Middle frontal gyrus (tissue), 1 donor: ENCODE results near the gene WDR45B.

Experiments used
- DNase-seq: peaks from one replicate; pipeline ENCODE4 v3.0.0-alpha.2; 2015; ENCODE audit warnings: low spot score; ENCODE audit errors: extremely low spot score

The WDR45B gene

DNA sequence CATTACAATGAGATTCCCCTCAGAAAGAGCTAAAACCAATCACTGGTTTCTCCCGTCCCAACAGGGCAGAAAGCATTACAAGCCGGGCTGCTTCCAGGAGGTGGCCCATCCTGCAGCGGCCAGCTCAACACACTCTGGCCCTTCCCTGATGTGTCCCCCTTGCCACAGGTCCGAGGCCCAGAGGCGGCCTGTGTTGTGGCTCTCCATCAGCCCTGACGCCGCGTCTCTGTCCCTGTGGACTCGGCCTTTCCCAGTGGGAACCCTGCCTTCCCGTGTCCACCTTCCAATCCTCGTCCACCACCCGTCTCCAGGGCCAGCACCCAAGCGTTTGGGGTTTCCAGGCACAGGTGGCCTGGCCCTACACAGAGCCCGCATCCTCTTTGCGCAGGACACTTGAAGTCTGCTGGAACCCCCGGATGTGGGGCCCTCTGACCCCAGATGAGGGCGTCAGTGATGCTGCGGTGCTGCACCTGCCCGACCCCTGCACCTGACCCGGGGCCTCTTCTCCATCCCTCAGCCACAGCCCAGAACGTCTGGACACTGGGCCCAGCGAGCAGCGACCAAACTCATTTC is 29.2 kb upstream of the WDR45B start:
- DNase-seq = no peak

DNA sequence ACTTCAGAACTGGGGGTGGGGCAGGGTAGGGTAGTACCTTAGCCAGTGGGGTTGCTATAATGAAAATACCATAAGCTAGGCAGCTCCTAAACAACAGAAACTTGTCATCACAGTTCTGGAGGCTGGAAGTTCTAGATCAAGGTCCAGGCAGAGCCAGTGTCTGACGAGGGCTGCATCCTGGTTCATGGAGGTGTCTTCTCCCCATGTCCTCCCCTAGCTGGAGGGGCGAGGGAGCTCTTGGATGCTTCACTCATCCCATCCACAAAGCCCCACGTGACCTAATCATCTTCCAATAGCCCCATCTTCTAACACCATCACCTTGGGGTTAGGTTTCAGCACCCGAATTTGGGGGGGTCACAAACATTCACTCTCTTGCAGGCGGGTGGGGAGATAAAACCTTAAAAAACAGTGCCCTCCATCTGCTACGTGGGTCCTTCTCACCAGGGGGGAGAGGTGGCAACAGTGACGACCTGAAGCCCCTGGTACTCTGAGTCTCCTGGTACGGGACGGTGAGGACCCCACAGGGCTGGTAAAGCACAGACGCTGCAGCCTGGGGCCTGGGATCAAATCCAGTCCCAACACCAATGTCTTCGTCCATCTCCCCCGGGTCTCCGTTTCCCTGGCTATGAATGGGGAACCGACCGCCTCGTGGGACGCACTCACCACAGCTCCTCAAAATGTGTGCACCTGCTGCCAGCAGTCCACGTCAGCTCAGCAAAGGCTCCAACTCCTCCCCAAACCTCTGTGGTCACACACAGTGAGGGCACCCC is 27.4 kb upstream of the WDR45B start:
- DNase-seq = no peak

DNA sequence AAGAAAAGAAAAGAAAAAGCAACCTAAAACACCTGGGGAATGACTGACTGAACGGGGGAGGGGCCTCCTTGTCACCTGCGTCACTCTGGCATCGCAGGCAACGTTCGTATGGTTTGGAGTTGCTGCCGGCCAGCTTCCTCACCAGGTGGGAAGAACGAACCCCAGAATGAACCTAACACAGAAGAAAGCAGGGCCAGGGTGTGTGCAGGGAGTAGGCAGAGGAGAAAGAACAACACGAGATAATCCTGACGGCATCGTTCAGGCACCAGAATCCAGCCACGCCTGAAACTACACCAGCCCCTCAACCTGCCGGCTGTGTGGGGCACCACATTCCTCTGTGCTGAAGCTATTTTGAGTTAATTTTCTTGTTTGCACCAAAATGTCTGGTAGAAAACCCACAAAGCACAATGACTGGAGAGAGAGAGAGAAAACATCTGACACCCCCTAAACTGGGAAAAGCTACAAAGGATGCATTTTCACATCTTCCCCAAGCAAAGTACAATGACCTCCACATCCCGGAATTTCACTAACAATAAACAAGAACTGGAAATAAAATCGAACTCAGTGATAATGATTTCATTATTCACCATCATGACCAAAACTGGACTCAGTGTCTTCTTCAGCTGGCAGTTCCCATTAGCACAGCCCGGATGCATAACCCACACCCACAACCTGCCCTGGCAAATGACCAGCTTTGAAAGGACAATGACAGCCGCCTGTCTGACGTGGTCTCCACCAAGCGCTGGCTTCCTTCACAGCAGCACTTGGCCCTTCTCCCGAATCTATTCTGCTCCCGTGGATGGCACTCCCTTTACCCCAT is 26.6 kb upstream of the WDR45B start:
- DNase-seq = no peak

DNA sequence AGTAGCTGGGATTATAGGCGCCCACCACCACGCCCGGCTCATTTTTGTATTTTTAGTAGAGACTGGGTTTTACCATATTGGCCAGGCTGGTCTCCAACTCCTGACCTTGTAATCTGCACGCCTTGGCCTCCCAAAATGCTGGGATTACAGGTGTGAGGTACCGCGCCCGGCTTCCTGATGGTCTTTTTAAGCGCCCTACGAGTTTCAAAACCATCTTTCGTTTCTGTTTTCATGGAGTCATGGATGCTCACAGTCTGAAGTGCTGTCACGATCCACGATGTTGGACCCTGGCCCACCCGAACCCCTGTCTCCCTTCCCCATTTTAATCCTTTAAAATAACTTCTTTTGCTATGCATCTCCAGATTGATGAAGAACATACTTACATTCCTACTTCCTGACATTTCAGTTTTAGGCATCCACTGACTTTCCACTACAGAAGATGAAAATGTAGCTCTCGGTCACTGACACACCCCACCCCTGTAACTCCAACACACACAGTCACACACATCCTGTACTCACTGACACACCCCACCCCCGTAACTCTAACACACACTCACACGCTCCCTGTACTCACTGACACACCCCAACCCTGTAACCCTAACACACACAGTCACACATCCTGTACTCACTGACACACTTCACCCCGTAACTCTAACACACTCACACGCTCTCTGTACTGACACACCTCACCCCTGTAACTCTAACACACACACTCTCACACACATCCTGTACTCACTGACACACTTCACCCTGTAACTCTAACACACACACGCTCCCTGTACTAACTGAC is 22.6 kb upstream of the WDR45B start:
- no peak for DNase-seq

DNA sequence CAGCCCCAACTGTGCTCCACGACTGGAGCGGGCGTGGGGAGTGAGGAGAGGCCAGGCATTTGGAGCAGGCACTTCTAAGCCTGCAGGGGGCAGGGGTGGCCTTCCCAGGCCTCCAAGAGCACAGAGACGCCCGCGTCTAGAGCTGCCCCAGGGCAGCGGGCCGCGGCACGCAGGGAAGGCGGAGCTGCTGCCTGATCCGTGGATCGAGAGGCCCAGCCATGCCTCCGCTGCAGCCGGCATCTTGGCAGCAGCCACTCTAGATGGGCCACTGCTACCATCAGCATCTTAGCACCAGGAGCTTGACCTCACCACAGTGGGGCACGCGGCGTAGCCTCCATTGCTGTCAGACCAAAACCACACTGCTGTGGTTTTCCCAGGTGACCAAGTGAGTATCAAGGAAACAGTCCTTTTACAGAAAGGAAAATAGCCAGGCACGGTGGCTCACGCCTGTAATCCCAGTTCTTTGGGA is 20.4 kb upstream of the WDR45B start:
- peak; percentile 50 for DNase-seq

DNA sequence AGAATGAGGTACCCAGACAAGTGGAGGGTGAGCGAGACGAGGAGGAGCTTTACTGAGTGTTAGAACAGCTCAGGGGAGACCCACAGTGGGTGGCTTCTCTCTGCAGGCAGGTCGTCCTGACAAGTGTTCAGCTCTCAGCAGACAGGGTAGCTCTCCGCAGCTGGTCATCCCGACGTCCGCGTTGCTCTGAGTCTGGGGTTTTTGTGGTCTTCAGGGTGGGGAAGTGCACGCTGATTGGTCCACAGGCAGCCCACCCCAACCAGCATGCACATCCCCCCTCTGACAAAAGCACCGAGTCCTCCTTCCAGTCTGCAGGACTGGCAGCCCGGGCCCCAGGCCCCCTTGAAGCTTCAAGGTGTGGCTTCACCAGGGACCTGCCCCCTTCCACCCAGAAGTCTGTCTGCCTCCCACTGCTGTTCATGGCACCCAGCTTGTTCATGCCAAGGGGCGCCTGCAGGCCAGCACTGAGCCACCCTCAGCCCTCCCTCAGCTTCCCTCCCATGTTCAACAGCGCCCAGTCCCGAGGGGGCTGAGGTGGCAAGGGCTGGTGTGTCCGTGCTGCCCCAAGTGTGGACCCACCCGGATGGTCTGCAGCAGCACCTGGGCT is 19.9 kb upstream of the WDR45B start:
- DNase-seq = no peak

DNA sequence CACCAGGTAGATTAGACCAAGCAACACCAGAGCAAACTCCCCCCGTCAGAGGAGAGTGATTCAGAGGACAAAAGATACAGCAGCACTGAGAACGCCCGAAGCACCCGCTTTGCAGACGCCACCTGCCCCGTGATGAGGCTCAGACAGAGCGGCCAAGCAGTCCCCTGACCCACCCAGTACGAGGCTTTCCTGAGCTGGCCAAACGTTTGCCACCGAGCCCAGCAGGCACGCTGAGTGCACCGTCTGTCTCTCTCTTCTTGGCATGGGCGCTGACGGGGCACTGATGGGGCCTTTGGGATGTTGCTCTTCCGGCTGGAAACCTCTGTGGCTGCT is 19.4 kb upstream of the WDR45B start:
- no peak for DNase-seq

DNA sequence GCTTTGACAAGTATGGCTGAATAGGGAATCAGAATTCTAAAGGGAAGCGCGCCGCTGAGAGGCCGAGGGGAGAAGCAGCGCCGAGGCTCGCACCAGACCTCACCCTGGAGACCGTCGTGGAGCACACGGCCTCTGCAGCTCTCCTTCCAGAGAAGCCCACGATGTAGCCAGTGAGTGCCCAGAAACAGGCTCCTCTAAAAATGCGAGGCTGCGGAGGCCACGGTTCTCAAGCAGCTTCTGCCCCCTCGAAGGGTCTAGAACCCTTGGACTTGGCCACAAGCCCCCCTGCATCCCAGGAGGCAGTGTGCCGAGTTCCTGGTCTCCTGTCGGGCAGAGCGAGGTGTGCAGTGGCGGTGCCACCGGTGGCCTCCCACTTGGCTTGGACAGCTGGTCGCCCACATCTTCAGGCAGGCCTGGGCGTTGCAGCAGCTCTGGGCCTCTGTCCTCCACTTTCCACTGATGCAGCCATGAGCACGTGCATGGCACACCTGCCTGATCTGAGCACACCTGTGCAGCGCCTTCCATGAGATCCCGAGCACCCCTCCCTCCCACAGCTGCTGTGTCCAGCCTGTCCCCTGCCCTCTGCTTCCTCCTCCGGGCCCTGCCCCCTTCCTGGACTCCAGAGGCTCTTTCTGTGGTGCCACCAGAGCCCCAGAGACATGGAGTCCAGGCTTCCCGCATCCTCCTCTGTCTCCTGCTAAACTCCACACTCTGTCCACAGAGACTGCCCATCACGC is 18.9 kb upstream of the WDR45B start:
- no peak for DNase-seq

DNA sequence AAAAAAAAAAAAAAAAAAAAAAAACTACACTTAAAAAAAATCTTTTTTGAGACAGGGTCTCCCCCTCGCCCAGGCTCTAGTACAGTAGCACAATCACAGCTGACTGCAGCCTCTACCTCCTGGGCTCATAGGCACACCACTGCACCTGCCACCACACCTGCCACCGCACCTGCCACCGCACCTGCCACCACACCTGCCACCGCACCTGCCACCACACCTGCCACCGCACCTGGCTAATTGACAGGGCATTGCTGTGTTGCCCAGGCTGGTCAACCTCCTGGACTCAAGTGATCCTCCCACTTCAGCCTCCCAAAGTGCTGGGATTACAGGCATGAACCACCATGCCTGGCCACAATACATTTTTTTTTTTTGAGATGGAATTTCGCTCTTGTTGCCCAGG is 17.6 kb upstream of the WDR45B start:
- no peak for DNase-seq

DNA sequence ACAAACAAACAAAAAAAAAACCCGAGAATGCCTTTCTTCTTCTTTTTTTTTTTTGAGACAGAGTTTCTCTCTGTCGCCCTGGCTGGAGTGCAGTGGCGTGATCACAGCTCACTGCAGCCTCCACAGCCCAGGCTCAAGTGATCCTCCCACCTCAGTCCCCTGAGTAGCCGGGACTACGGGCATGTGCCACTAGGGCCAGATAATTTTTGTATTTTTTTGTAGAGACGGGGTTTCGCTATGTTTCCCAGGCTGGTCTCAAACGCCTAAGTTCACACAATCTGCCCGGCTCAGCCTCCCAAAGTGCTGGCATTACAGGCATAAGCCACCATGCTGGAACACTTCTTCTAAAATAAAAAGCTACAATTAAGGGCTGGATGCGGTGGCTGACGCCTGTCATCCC is 17.0 kb upstream of the WDR45B start:
- no peak for DNase-seq

DNA sequence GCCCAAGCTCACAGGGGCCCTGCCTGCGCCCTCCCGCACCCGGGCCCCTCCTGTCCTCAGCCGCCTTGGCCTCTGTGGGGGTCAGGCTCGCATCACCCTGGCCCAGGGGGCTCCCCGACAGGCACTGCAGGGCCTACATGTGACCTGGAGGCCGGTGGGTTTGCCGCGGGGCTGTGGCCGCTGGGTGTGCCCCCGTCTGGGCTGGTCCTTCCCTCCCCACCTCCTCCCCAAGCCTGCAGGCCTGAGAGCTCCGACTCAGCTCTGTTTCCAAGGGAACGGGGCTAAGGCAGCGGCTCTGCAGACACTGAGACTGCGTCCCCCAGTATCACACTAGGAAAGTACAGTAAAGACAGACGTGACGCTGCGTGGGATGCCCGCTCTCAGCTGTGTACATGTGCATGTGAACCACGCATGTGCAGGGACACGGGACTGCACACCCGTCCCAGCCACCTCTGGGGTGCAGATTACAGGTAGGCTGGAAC is 16.5 kb upstream of the WDR45B start:
- DNase-seq = no peak

DNA sequence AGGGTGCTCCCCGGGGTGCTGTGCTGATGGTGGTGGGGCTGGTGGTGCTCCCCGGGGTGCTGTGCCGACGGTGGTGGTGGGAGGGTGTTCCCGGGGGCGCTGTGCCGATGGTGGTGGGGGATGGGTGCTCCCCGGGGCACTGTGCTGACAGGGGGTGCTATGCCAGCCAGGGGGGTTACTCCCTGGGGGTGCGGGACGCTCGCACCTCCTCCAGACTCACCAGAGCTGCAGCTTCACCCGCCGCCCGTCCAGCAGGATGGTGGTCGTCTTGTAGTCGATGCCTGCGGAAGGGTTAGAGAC is 16.0 kb upstream of the WDR45B start:
- no peak for DNase-seq

DNA sequence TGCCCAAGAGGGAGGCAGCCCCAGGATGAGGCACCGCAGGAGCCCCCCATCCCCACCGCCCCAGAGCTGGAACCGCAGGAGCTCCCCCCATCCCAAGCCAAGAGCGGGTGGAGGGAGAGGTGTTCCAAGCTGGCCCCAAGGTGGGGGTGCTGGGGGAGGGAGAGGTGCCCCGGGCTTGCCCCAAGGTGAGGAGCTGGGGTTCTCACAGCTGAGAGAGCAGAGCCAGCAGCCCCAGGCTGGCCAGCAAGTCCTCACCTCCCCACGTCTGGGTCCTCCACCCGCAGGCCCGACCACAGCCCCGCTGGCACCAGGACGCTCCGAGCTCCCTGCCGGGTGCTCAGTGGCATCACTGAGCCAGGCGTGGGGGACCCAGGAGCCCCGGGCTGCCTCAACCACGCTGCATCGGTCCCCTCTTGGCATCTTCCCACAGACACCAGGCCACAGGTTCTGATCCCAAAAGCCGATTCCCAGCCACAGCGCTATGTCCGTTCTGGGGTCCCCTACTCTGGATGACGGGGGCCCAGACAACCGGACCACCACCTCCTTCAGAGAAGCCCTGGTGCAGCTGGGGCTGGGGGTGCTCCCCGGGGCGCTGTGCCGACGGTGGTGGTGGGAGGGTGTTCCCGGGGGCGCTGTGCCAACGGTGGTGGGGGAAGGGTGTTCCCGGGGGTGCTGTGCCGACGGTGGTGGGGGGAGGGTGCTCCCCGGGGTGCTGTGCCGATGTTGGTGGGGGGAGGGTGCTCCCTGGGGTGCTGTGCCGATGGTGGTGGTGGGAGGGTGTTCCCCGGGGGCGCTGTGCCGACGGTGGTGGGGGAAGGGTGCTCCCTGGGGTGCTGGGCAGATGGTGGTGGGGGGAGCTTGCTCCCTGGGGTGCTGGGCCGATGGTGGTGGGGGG is 15.4 kb upstream of the WDR45B start:
- DNase-seq = no peak

DNA sequence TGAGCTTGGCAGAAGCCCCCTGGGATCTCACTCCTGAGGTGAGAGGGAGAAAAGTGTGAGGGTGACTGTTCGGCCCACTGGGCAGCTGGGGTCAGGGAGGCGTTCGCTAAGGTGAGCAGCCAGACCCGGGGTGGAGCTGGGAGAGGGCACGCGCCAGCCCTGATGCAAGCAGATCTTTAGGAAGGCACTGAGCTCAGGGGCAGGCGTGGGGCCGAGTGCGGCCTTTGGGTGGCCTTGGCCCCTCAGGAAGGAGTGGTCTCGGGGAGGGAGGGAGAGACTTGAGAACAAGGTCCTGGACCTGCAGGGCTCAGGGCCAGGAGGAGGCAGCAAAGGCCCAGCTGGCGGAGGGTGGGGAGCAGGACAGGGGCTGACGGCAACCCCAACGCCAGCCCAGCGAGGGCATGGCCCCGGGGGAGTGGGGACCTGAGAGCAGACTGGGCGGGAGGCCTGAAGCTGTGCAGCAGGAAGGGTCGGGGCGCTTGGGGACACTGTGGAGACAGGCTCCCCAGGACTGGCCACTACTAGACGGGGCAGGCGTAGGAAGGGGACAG is 14.5 kb upstream of the WDR45B start:
- no peak for DNase-seq

DNA sequence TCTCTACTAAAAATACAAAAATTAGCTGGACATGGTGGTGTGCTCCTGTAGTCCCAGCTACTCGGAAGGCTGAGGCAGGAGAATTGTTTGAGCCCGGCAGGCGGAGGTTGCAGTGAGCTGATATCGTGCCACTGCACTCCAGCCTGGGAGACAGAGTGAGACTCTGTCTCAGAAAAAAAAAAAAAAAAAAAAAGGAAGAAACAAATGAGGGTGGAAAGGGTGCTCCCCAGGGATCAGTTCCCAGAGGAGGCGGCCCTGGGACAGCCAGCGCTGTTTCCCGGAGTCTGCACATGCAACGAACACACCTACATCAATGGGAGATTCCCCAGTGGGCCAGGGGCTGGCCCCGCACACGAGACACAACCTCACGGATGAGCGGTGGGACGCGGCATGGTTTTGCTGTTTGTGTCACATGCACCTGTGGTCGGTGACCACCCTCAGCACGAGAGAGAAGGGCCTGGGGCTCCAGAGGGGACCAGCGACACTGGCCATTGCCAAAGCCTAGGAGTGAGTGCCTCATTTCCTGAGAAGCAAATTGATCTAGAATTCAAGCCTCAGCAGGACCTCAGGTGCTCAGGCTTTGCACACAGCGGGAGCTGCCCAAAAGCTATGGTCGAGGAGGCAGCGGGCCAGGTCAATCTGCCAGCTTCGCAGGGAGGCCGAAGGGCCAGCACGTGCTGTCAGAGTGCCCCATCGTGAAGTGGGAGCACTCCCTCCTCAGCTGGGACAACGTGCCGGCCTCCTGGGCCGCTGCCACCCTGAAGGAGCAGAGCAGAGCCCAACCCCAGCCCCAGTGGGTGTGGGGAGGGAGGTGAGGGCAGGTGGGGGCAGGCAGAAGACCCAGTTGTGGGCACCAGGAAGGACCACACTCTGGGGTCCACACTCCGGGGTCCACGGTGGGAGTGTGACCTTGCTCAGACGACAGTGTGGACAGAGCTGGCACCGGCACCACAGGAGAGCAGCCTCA is 13.8 kb upstream of the WDR45B start:
- DNase-seq = no peak

DNA sequence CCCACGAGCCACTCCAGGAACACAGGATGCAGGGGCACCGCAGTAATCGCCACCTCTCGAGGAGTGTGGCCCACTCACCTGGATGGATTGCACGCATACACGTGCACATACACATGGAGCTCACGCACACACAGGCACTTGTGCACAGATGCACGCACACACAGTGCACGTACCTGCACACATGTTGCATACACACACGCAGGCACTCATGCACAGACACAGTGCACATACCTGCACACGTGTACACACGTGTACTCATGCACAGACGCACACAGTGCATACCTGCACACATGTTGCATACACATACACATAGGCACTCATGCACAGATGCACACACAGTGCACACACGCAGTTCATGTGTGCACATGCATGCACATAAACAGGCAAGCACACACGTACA is 11.6 kb upstream of the WDR45B start:
- no peak for DNase-seq

DNA sequence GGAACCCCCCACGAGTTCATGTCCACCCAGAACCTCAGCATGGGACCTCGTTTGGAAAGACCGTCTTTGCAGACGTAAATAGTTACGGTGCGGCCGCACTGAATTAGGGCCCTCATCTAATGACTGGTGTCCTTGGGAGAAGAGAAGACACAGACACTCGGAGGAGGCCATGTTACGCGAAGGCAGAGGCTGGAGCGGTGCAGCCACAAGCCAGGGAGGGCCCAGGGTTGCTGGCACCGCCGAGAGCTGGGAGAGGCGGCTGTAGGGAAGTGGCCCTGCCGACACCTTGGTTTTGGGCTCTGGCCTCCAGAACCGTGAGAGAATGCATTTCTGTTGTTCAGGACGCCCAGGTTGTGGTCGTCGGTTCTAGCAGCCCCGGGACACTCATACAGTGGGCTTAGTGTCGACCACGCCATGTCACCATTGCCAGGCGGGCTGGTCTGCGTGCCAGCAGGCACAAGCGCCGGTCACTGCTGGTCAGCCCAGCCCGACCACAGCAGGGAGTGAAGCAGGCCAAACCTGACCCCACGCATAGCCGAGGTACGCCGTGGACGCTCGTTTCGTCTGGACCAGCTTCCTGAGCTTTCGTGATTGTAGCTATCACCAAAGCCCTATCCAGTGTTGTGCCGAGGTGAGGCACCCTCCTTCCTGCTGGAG is 10.7 kb upstream of the WDR45B start:
- no peak for DNase-seq

DNA sequence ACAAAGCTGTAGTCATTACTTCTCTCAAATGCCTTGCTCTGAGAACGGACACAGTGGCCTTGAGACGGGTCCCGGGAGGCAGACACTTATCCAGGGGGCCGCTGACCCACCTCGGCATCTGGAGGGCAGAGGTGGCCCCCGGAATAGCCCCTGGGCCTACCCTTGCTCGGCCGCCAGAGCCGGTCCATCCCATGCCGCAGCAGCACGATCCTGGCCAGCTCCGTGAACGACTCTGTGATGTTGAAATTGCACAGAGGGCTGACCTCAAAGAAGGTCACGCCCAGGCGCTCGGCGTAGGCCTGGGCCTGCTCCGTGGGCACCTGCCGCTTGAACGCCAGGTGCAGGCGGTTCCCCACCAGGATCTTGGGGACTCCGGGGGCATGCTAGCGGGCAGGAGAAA is 10.1 kb upstream of the WDR45B start:
- no peak for DNase-seq
